ENCODE data around the gene GREM1. TPM values are rescaled to one million over a fixed set of nuclear protein-coding genes. Genes with fewer than 3 reads are reported as not detected.

GREM1 gene
- total and polyA plus RNA-seq, 2 donors (not counting 3 experiments of a cell fraction or from before 2014, with no cell fraction given): not detected

DNA sequence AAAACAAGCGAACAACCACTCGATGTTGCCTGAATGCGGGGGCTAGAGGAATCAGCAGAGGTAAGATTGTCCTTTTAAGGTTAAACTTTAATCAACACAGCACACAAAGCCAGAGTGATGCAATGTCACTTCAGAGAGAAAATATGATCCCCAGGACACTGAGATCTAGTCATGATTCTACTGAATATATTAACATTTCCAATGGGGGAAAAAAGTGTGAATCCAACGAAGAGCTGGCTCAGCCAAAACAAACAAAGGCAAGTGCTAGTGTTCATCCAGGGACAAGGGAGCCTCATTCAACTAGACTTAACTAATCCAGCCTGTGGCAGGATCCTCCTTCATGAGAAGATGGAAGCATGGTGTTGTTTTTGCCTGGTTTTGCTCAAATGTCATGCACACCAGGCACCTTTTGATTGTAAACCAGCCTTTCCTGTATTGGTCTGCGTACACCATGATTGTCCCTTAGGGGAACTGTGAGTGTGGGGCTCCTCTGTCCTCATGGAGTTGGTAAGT lies 40.5 kb upstream of the GREM1 start:
- no peak for TF ChIP-seq POLR2A (IDR thresholded peaks at IDR 0.05; ENCODE audit: low read depth, low read length)
- TF ChIP-seq POLR2AphosphoS5 (IDR thresholded peaks at IDR 0.05; ENCODE audit: insufficient read depth, low read depth, low read length): no peak
- TF ChIP-seq JUN (IDR thresholded peaks at IDR 0.05; ENCODE audit: borderline replicate concordance, insufficient read depth, insufficient read length, low read depth): no peak
- TF ChIP-seq FOS (IDR thresholded peaks at IDR 0.05; ENCODE audit: borderline replicate concordance, insufficient read depth, low read length): no peak
- TF ChIP-seq GATA2 (IDR thresholded peaks at IDR 0.05; ENCODE audit: insufficient read depth, insufficient read length, low read depth, low read length): no peak
- TF ChIP-seq, protein P1, sequence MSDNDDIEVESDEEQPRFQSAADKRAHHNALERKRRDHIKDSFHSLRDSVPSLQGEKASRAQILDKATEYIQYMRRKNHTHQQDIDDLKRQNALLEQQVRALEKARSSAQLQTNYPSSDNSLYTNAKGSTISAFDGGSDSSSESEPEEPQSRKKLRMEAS (IDR thresholded peaks at IDR 0.05; ENCODE audit: insufficient read depth, insufficient read length): no peak
- no peak for TF ChIP-seq EZH2 (IDR thresholded peaks at IDR 0.05; ENCODE audit: borderline replicate concordance, low read depth, low read length, severe bottlenecking)
- no peaks in the 10 kb centered on the region for H3K79me2 ChIP-seq (ENCODE audit: control insufficient read depth, insufficient read depth, low read length)
- no peak for DNase-seq (ENCODE audit: low read depth, low spot score)
- no peak overlapping the region for H2AFZ ChIP-seq (ENCODE audit: low read depth, low read length)
- intact Hi-C loops (cut with micrococcal nuclease) (loop anchor here (10.0 kb wide), 1 partner anchor 58 kb away; no protein-coding TSS in a partner anchor), dilution Hi-C loops (cut with MboI; ENCODE audit: extremely low pct_ligation_motif_present, low sequenced_read_pairs) (loop anchor here (25.0 kb wide), 1 partner anchor 310 kb away; no protein-coding TSS in a partner anchor)
- no peaks in the 10 kb centered on the region for H3K27me3 ChIP-seq (ENCODE audit: control insufficient read depth in 2 of 2, insufficient read depth in 2 of 2, low read length in 2 of 2)
- no peaks in the 10 kb centered on the region for H3K4me1 ChIP-seq (ENCODE audit: control insufficient read depth, extremely low read depth, insufficient read depth, low read length)
- no peak overlapping the region for H3K4me2 ChIP-seq (ENCODE audit: insufficient read depth, low read length)
- H4K20me1 ChIP-seq (replicated peaks; ENCODE audit: control insufficient read depth, extremely low read depth, insufficient read depth, low read length): no peaks in the 10 kb centered on the region
- BruUV-seq (replicated peaks): no TSS peak
- ChIA-PET POLR2A (no interaction called here), CTCF (interaction anchor here (1.1 to 1.2 kb wide), 3 partner anchors 14 to 25 kb away, joined by 3 read pairs; no protein-coding TSS in a partner anchor)
- no peak overlapping the region for H3K9ac ChIP-seq (replicated peaks; ENCODE audit: extremely low read depth, insufficient read depth, low read length)
- H3K27ac ChIP-seq (ENCODE audit: insufficient read depth, low read depth, low read length): no peak overlapping the region
- H3K36me3 ChIP-seq (ENCODE audit: control insufficient read depth in 2 of 2, extremely low read depth in 1 of 2, insufficient read depth in 2 of 2, low read length in 2 of 2): no peaks in the 10 kb centered on the region
- FAIRE-seq: no peak
- no peak overlapping the region for H3K4me3 ChIP-seq (replicated peaks in 1 of 3; ENCODE audit: insufficient read depth in 1 of 3, low read depth in 1 of 3, low read length in 3 of 3)
- H3K9me3 ChIP-seq (replicated peaks; ENCODE audit: control insufficient read depth, insufficient read depth, low read length): no peaks in the 10 kb centered on the region
- no peaks in the 10 kb centered on the region for H3K9me1 ChIP-seq (replicated peaks; ENCODE audit: control insufficient read depth, extremely low read depth, insufficient read depth, low read length)

- H4K20me1 ChIP-seq (replicated peaks; ENCODE audit: control insufficient read depth, extremely low read depth, insufficient read depth, low read length): no peaks in the 10 kb centered on the region
Observed at GRCh38 chr15:32679298-32679690, 38.5 kb upstream of the GREM1 start.

More at GRCh38 chr15:32679298-32679690, 38.5 kb upstream of the GREM1 start:
- H3K9ac ChIP-seq (replicated peaks; ENCODE audit: extremely low read depth, insufficient read depth, low read length): no peak overlapping the region
- no TSS peak for BruUV-seq (replicated peaks)
- H3K9me1 ChIP-seq (replicated peaks; ENCODE audit: control insufficient read depth, extremely low read depth, insufficient read depth, low read length): no peaks in the 10 kb centered on the region
- H3K36me3 ChIP-seq (ENCODE audit: control insufficient read depth in 2 of 2, extremely low read depth in 1 of 2, insufficient read depth in 2 of 2, low read length in 2 of 2): no peaks in the 10 kb centered on the region
- H3K27me3 ChIP-seq (ENCODE audit: control insufficient read depth in 2 of 2, insufficient read depth in 2 of 2, low read length in 2 of 2): no peaks in the 10 kb centered on the region
- H3K79me2 ChIP-seq (ENCODE audit: control insufficient read depth, insufficient read depth, low read length): no peaks in the 10 kb centered on the region
- H2AFZ ChIP-seq (ENCODE audit: low read depth, low read length): no peak overlapping the region
- no peak overlapping the region for H3K27ac ChIP-seq (ENCODE audit: insufficient read depth, low read depth, low read length)
- peaks cover 2% of the 10 kb centered on the region for H3K4me1 ChIP-seq (ENCODE audit: control insufficient read depth, extremely low read depth, insufficient read depth, low read length)
- no peak overlapping the region for H3K4me2 ChIP-seq (ENCODE audit: insufficient read depth, low read length)
- DNase-seq (ENCODE audit: low read depth, low spot score) (no peak), FAIRE-seq (no peak)
- H3K9me3 ChIP-seq (replicated peaks; ENCODE audit: control insufficient read depth, insufficient read depth, low read length): no peaks in the 10 kb centered on the region
- intact Hi-C loops (cut with micrococcal nuclease) (loop anchor here (10.0 kb wide), 1 partner anchor 56 kb away; no protein-coding TSS in a partner anchor), dilution Hi-C loops (cut with MboI; ENCODE audit: extremely low pct_ligation_motif_present, low sequenced_read_pairs) (loop anchor here (25.0 kb wide), 1 partner anchor 308 kb away; no protein-coding TSS in a partner anchor)
- ChIA-PET CTCF (interaction anchor here (0.7 to 1.9 kb wide), 5 partner anchors 9 to 314 kb away, joined by 3 to 11 read pairs (median 5); no protein-coding TSS in a partner anchor), POLR2A (no interaction called here)
- H3K4me3 ChIP-seq (replicated peaks in 1 of 3; ENCODE audit: insufficient read depth in 1 of 3, low read depth in 1 of 3, low read length in 3 of 3): no peak overlapping the region
- TF ChIP-seq POLR2AphosphoS5 (IDR thresholded peaks at IDR 0.05; ENCODE audit: insufficient read depth, low read depth, low read length) (no peak), GATA2 (IDR thresholded peaks at IDR 0.05; ENCODE audit: insufficient read depth, insufficient read length, low read depth, low read length) (no peak), EZH2 (IDR thresholded peaks at IDR 0.05; ENCODE audit: borderline replicate concordance, low read depth, low read length, severe bottlenecking) (no peak), MYC (IDR thresholded peaks at IDR 0.05; ENCODE audit: low read depth, low read length) (no peak), POLR2A (IDR thresholded peaks at IDR 0.05; ENCODE audit: low read depth, low read length) (no peak), FOS (IDR thresholded peaks at IDR 0.05; ENCODE audit: borderline replicate concordance, insufficient read depth, low read length) (no peak), JUN (IDR thresholded peaks at IDR 0.05; ENCODE audit: borderline replicate concordance, insufficient read depth, insufficient read length, low read depth) (no peak)
- TF ChIP-seq, protein P2, sequence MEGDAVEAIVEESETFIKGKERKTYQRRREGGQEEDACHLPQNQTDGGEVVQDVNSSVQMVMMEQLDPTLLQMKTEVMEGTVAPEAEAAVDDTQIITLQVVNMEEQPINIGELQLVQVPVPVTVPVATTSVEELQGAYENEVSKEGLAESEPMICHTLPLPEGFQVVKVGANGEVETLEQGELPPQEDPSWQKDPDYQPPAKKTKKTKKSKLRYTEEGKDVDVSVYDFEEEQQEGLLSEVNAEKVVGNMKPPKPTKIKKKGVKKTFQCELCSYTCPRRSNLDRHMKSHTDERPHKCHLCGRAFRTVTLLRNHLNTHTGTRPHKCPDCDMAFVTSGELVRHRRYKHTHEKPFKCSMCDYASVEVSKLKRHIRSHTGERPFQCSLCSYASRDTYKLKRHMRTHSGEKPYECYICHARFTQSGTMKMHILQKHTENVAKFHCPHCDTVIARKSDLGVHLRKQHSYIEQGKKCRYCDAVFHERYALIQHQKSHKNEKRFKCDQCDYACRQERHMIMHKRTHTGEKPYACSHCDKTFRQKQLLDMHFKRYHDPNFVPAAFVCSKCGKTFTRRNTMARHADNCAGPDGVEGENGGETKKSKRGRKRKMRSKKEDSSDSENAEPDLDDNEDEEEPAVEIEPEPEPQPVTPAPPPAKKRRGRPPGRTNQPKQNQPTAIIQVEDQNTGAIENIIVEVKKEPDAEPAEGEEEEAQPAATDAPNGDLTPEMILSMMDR (IDR thresholded peaks at IDR 0.05; ENCODE audit: extremely low read depth in 1 of 2, insufficient read depth in 1 of 2, low read depth in 1 of 2, low read length in 2 of 2): no peak
- TF ChIP-seq, protein P1 (IDR thresholded peaks at IDR 0.05; ENCODE audit: insufficient read depth, insufficient read length): no peak

Data from endothelial cell of umbilical vein (primary cell).